ENCODE results near the gene EREG. TPM values are rescaled to one million over a fixed set of nuclear protein-coding genes. Genes with fewer than 3 reads are reported as not detected.

Gene EREG
- total RNA-seq = 0.11 and 0.12 TPM in 2 replicates

GRCh38 chr4:74364652-74365491, at the start of gene EREG:
EREG (plus strand) TSS chr4:74365145; CDS start chr4:74365309, 164 bp downstream.

Other genes with a start within 250 kb of the EREG start
- gene MTHFD2L, start 207.0 kb upstream of the EREG start, total RNA-seq = 16.2 and 19.9 TPM in 2 replicates
- 1.1 TPM in 1 of 2 replicates, not detected in the other for gene EPGN, start 56.7 kb upstream of the EREG start, total RNA-seq
- 0.11 and 0.37 TPM in 2 replicates for gene AREG, start 80.0 kb downstream of the EREG start, total RNA-seq